ENCODE results near the gene SYTL5.
A peak's percentile ranks its signal among the peaks of the same experiment; 100 is the strongest.

SYTL5 gene

DNA sequence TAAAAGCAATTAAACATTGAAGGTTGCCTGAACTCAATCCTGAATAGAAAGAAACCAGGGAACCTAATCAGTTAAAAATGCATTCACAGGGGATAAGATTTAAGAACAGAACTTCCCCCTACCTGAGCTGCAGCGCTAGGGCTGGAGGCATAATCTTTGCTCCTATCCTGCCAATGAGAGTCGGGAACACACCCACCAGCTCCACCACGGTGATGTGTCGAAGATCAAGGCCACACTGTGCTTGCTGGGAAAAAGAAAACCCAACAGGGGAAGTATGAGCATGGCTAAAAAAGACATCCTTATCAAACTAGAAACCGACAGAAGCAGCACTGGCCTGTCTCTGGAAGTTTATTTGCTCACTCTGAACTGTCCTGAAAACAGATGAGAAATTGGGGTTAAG, 148.0 kb downstream of the SYTL5 start:
- no peak for DNase-seq

DNA sequence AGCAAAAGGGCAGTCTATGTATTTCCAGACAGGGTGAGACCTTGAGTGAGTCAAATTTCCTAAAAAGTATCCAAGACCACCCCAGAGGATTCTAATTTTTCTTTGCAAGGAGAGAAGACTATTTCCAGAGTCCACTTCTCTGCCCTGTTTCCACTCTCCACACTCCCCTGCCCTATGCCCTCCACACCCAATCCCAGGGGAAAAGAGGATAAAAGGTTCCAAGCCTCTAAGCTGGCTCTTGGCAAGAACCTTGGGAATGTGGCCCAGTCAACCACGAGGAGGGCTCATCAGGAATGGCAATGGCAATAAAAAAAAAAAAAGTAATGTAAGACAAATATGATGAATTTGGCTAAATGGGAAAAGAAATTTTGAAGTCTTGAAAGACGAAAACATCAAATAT, 148.5 kb downstream of the SYTL5 start:
- DNase-seq: no peak

DNA sequence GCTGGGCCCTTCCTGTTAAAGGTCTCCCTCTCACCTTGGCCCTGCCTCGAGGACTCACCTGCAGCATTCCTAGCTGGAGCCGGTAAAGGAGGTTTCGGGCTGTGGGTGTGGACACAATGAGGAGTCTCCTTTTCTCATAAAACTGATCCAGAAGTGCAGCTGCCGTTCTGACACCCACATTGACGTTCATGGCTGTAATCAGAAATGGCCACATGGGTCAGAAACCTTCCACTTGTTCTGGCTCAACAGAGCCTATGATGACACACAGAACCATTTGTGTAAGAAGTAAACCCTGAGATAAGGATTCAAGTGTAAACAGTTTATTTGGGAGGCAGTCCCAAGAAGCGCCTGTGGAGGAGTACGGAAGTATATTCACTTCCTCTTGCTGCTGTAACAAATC, 150.5 kb downstream of the SYTL5 start:
- no peak for DNase-seq

DNA sequence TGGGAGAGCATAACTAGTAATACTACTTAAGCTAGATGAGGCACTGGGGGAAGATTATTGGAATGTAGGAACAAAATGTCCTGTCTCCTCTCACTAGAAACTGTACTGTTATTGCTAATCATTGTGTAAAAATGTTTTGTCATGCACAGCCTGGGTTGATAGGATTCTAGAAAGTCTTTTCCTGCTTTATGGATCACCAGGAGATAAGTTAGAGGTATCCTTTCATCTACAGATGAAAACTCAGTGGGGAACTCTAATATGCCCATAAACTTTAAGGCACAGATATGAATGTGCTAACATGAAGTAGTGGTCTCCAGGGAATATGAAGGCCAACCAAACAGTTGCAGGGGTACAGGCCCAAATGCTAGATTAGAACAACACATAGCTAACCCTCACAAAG, 156.8 kb downstream of the SYTL5 start:
- no peak for DNase-seq

DNA sequence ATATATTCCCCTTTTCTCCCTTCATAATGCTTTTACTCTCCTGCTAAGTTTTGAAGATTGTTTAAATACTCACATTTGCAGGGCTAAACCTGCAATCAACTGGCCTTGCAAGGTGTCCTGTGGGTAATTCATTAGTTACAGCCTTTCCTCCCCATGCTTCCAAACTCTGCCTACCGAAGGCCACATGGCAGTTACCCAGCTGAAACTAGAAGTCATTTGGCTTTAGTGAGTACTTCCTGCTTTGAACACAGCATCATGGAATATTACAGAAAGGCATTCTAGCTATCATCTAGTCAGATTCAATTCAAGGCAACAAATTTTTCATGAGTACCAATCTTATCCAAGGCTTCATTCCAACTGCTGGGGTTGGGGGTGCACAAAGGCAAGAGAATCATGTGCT, 158.7 kb downstream of the SYTL5 start:
- no peak for DNase-seq

DNA sequence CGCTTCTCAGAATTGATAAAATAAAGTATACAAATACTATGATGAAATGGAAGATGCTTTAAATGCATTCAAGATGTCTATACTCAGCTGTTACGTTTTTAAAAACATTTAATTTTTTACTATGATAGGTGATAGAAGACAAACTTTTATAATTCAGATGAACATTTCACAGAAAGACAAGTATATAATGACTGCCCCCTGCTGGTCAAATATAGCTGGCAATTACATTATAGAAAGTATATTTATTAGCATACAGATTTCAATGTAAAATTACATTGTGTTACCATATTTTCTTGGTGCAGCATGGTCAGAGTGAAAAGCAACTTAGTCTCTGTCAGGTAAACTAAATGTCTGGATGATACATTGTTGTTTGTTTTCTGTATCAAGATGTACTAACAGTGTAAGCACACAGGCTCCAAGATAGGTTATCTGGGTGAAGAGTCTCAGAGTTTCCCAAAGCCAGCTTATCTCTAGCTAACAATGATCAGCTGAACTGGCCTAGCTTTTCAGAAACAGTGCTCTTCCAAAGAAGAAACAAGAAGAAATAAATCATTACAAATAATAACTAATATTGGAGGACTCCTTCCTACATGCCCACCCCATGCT, 160.2 kb downstream of the SYTL5 start:
- DNase-seq: peak; percentile 11 to 39

DNA sequence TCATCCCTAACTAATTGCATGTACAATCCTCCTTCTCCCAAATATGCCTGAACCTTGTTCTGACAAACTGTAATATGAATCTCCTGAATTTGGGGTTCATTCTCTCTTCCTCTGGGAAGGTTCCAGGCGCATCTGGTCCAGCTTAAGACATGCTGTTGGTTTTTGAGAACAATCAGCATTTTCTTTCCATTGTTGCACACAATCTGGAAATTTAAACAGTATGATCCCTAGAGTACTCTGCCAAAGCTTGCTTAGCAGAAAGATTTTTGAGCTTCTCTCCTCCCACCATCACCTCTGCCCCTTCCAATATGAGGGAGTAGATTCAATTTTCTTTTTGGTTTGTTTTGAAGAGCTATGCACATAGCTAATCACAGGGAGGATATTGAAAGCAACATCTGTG, 164.2 kb downstream of the SYTL5 start:
- no peak for DNase-seq

DNA sequence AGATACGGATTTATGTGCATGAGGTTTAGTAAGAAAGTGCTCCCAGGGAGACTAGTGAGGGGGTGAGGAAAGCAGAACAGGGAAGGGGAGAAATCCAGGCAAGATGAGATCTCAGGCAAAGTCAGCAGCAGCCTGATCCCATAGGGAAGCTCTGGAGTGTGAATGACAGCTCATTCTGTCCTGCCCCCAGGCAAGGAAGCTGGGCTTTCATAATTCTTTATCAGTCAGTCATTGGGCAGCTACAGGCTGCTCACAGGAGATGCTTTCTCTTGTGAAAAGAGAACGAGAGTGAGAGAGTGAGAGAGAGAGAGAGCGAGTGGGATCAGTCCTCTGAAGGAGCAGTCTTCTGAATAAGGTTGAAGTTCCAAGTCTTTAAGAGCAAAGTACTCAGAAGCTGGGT, 166.2 kb downstream of the SYTL5 start:
- DNase-seq: no peak

DNA sequence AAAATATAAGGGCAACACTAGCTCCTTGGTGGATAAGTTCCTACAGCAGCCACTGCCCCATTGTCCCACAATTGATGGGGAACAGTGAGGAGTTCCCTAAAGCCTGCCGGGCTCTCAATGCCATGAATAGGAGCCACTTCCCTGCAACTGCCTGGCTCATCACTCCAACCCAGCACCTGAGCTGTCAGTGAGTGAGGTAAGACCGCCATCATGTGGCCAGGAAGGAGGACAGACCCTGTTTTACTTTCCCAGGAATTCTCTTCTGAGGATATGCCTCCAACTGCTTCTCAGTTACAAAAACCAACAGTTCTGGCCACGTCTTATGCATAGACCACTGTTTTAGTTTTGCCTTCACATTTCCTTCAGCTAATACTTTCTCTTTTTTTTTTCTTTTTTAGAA, 168.8 kb downstream of the SYTL5 start:
- peak; percentile 56 to 68 for DNase-seq

DNA sequence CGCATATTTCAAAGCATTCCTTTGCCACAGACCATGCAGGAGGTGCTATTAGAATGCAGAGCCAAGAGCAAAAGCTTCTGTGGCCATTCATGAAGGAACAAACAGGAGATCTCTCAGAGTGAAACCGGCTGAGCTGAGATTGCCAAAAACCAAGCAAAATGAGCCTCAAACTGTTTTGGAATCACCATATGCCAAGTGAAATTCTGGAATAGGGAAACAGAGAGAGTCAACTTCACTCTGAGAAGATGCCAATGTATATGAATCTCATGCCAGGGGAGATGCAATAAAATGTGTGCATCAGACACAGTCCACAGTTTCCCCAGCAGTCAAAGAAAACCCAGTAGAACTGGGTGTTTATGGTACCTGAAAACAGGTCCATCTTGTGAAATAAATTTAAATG, 172.0 kb downstream of the SYTL5 start:
- DNase-seq: no peak
